ENCODE measurements around the gene GPR180. TPM values are rescaled to one million over a fixed set of nuclear protein-coding genes. Genes with fewer than 3 reads are reported as not detected.

Gene GPR180
- total and polyA plus RNA-seq, 2 of the 13 experiments (the other 11 are each of a cell fraction or from before 2014, with no cell fraction given) = not detected

GRCh38 chr13:94556621-94557020, 45.0 kb upstream of the GPR180 start:
- H3K4me1 ChIP-seq (ENCODE audit: insufficient read depth, low read length) = peaks cover 11% of the 10 kb centered on the region
- no peak overlapping the region for H2AFZ ChIP-seq (ENCODE audit: low read length)
- H3K27me3 ChIP-seq (ENCODE audit: control insufficient read depth in 1 of 2, insufficient read depth in 2 of 2, low read length in 2 of 2) = no peaks in the 10 kb centered on the region
- FAIRE-seq (no peak), ATAC-seq (no peak; the same call in 2 of the 3 replicates), DNase-seq (ENCODE audit: low spot score) (no peak)
- H3K9ac ChIP-seq (ENCODE audit: insufficient read depth, low read depth, low read length) = no peak overlapping the region
- WGBS (ENCODE audit: low lambda C conversion rate) = 5% methylated on average over 3 of the region's 3 CpGs
- H3K4me3 ChIP-seq (replicated peaks in 1 of 3; ENCODE audit: insufficient read depth in 1 of 3, low read depth in 2 of 3, low read length in 3 of 3) = no peak overlapping the region
- in situ Hi-C loops (cut with HindIII; ENCODE audit: extremely low pct_ligation_motif_present, low pct_unique_long_range_greater_than_20kb) = no loop called here
- CTCF ChIA-PET (ENCODE audit: low intra/inter-chr PET ratio, low total read pairs) = no interaction called here
- intact Hi-C loops (cut with micrococcal nuclease; ENCODE audit: unreplicated experiment) = no loop called here
- H3K27ac ChIP-seq (ENCODE audit: extremely low read length, insufficient read depth, low read length) = no peak overlapping the region
- POLR2A ChIA-PET = interaction anchor here (0.6 kb wide), 1 partner anchor 1089 kb away, joined by 3 read pairs; no protein-coding TSS in a partner anchor
- no peaks in the 10 kb centered on the region for H3K36me3 ChIP-seq (replicated peaks in 1 of 2; ENCODE audit: control insufficient read depth in 1 of 2, insufficient read depth in 2 of 2, low read length in 2 of 2)
- no peaks in the 10 kb centered on the region for H4K20me1 ChIP-seq (ENCODE audit: insufficient read depth, low read length)
- BruUV-seq (replicated peaks) = no TSS peak
- peak overlapping the region; percentile 39 for H3K4me2 ChIP-seq (ENCODE audit: low read depth, low read length)
- no peaks in the 10 kb centered on the region for H3K9me3 ChIP-seq (ENCODE audit: low read length)
- H3K79me2 ChIP-seq (ENCODE audit: insufficient read depth, low read length) = no peaks in the 10 kb centered on the region
- no peak for TF ChIP-seq MLLT10 (CRISPR knock-in tag; IDR thresholded peaks at IDR 0.05)
- no peak for TF ChIP-seq NR2F2 (IDR thresholded peaks at IDR 0.05; ENCODE audit: borderline replicate concordance, low read depth)
- no peak for TF ChIP-seq TFE3 (CRISPR knock-in tag; IDR thresholded peaks at IDR 0.05)
- no peak for TF ChIP-seq HDAC1 (CRISPR knock-in tag; IDR thresholded peaks at IDR 0.05)
- no peak for TF ChIP-seq HNRNPL (IDR thresholded peaks at IDR 0.05; ENCODE audit: low read depth, low read length)
- no peak for TF ChIP-seq ZNF557 (CRISPR knock-in tag; IDR thresholded peaks at IDR 0.05)
- no peak for TF ChIP-seq BCLAF1 (IDR thresholded peaks at IDR 0.05)
- TF ChIP-seq ZMYM2 (CRISPR knock-in tag; IDR thresholded peaks at IDR 0.05) = no peak
- TF ChIP-seq FOXK2 (IDR thresholded peaks at IDR 0.05) = no peak
- no peak for TF ChIP-seq HNF4A (CRISPR knock-in tag; IDR thresholded peaks at IDR 0.05)
- TF ChIP-seq ZMAT3 (CRISPR knock-in tag; conservative IDR thresholded peaks at IDR 0.05) = no peak
- no peak for TF ChIP-seq ZNF879 (CRISPR knock-in tag; IDR thresholded peaks at IDR 0.05)
- no peak for TF ChIP-seq ASH2L (IDR thresholded peaks at IDR 0.05; ENCODE audit: insufficient read length, low read depth, low read length)
- TF ChIP-seq ZNF264 (CRISPR knock-in tag; IDR thresholded peaks at IDR 0.05) = no peak
- TF ChIP-seq ETV5 (CRISPR knock-in tag; IDR thresholded peaks at IDR 0.05; ENCODE audit: borderline replicate concordance) = no peak
- TF ChIP-seq ZNF333 (CRISPR knock-in tag; IDR thresholded peaks at IDR 0.05; ENCODE audit: borderline replicate concordance) = no peak
- TF ChIP-seq PHF8 (CRISPR knock-in tag; IDR thresholded peaks at IDR 0.05) = no peak
- TF ChIP-seq CEBPZ (IDR thresholded peaks at IDR 0.05; ENCODE audit: low read length) = no peak
